Natural killer cell treated with Interleukin-12 subunit alpha and Interleukin-12 subunit beta and Interleukin-15 and Interleukin-18, amount 100 ng/mL, for 72 hours (primary cell): ENCODE measurements around the gene CDKN3. TPM values are rescaled to one million over a fixed set of nuclear protein-coding genes. Genes with fewer than 3 reads are reported as not detected.
A peak's percentile ranks its signal among the peaks of the same experiment; 100 is the strongest.
"Not testable (repeated sequence)": the region's sequence is repeated elsewhere in the genome, so short reads cannot be mapped to it uniquely, and the experiment has no call there.

Experiments
- ATAC-seq, 2 donors: fragments of 150-1000 bp; cut with Tn5 transposase in 1 of 2; sonication (Bioruptor Pico), chemical (Tn5 transposase) in 1 of 2; 2 replicates each; pipeline ENCODE4 v1.10.0; 2021
- DNase-seq: peaks from one replicate; pipeline ENCODE4 v3.0.0; 2022; ENCODE audit warnings: low spot score
- H3K27ac Mint-ChIP-seq, 2 donors: 1 replicate in 1 of 2; 2 replicates in 1 of 2; pipeline ENCODE4 v1.8.0; 2022; ENCODE audit warnings: mixed read lengths in 2 of 2, mild to moderate bottlenecking in 1 of 2, moderate library complexity in 1 of 2
- H3K27me3 Mint-ChIP-seq, 2 donors: 1 replicate in 1 of 2; 2 replicates in 1 of 2; pipeline ENCODE4 v1.8.0; 2022; ENCODE audit warnings: mixed read lengths in 2 of 2
- H3K36me3 Mint-ChIP-seq: one replicate; pipeline ENCODE4 v1.8.0; 2022; ENCODE audit warnings: mixed read lengths
- H3K4me1 Mint-ChIP-seq, 2 donors: 1 replicate in 1 of 2; 2 replicates in 1 of 2; pipeline ENCODE4 v1.8.0; 2022; ENCODE audit warnings: low read depth in 2 of 2, mixed read lengths in 2 of 2, mild to moderate bottlenecking in 1 of 2
- H3K4me3 Mint-ChIP-seq: one replicate; pipeline ENCODE4 v1.8.0; 2022; ENCODE audit warnings: mixed read lengths
- H3K9me3 Mint-ChIP-seq: 2 replicates; pipeline ENCODE4 v1.8.0; 2022; ENCODE audit warnings: mixed read lengths
- total RNA-seq, 2 donors: library from RNA; stranded (reverse); gene quantifications; one replicate each; pipeline ENCODE4 v1.2.3, GENCODE V29; 2022

The CDKN3 gene
- total RNA-seq, 2 donors from 2014 or later: 31.1 to 38.4 TPM

- no peak for DNase-seq
- no peak overlapping the region for H3K27ac Mint-ChIP-seq
- H3K4me3 Mint-ChIP-seq: no peak overlapping the region
- ATAC-seq: no peak
- H3K27me3 Mint-ChIP-seq: no peaks in the 10 kb centered on the region
- H3K9me3 Mint-ChIP-seq: no peaks in the 10 kb centered on the region
- peaks cover 10% of the 10 kb centered on the region for H3K36me3 Mint-ChIP-seq
- H3K4me1 Mint-ChIP-seq: peaks cover 0 to 5% of the 10 kb centered on the region in 2 donors
Measured at GRCh38 chr14:54420478-54421142, 23.8 kb downstream of the CDKN3 start.

GRCh38 chr14:54423991-54424390 is 27.2 kb downstream of the CDKN3 start:
- H3K36me3 Mint-ChIP-seq: peaks cover 22% of the 10 kb centered on the region
- DNase-seq (no peak), ATAC-seq (no peak)
- peaks cover 0 to 5% of the 10 kb centered on the region in 2 donors for H3K4me1 Mint-ChIP-seq
- no peak overlapping the region for H3K27ac Mint-ChIP-seq
- no peaks in the 10 kb centered on the region for H3K9me3 Mint-ChIP-seq
- H3K27me3 Mint-ChIP-seq: no peaks in the 10 kb centered on the region
- no peak overlapping the region for H3K4me3 Mint-ChIP-seq

- Mint-ChIP-seq H3K9me3 (no peaks in the 10 kb centered on the region), H3K4me3 (no peak overlapping the region), H3K36me3 (peaks cover 22% of the 10 kb centered on the region), H3K27me3 (no peaks in the 10 kb centered on the region), H3K27ac (no peak overlapping the region), H3K4me1 (peaks cover 0 to 5% of the 10 kb centered on the region in 2 donors)
- DNase-seq (no peak), ATAC-seq (no peak)
Measured at GRCh38 chr14:54424479-54424901, 27.7 kb downstream of the CDKN3 start.

GRCh38 chr14:54425068-54425467 is 28.3 kb downstream of the CDKN3 start:
- Mint-ChIP-seq H3K9me3 (no peaks in the 10 kb centered on the region), H3K4me3 (no peak overlapping the region), H3K36me3 (peaks cover 28% of the 10 kb centered on the region), H3K27me3 (no peaks in the 10 kb centered on the region), H3K4me1 (peaks cover 0 to 5% of the 10 kb centered on the region in 2 donors), H3K27ac (no peak overlapping the region)
- no peak for ATAC-seq
- DNase-seq: no peak

- ATAC-seq: no peak
- H3K27ac Mint-ChIP-seq: no peak overlapping the region
- H3K36me3 Mint-ChIP-seq: peaks cover 30% of the 10 kb centered on the region
- peaks cover 0 to 5% of the 10 kb centered on the region in 2 donors for H3K4me1 Mint-ChIP-seq
- DNase-seq: no peak
- no peaks in the 10 kb centered on the region for H3K9me3 Mint-ChIP-seq
- no peak overlapping the region for H3K4me3 Mint-ChIP-seq
- no peaks in the 10 kb centered on the region for H3K27me3 Mint-ChIP-seq
Measured at GRCh38 chr14:54425537-54426274, 28.9 kb downstream of the CDKN3 start.

GRCh38 chr14:54427871-54428270 is 31.1 kb downstream of the CDKN3 start:
- H3K4me3 Mint-ChIP-seq: no peak overlapping the region
- no peak for DNase-seq
- peaks cover 30% of the 10 kb centered on the region for H3K36me3 Mint-ChIP-seq
- no peaks in the 10 kb centered on the region for H3K27me3 Mint-ChIP-seq
- H3K27ac Mint-ChIP-seq: no peak overlapping the region
- ATAC-seq: no peak
- H3K4me1 Mint-ChIP-seq: peaks cover 5% of the 10 kb centered on the region in 2 donors
- H3K9me3 Mint-ChIP-seq: no peaks in the 10 kb centered on the region

GRCh38 chr14:54428527-54428926 is 31.7 kb downstream of the CDKN3 start:
- Mint-ChIP-seq H3K4me1 (peaks cover 5% of the 10 kb centered on the region in 2 donors), H3K4me3 (no peak overlapping the region), H3K36me3 (peaks cover 28% of the 10 kb centered on the region), H3K9me3 (no peaks in the 10 kb centered on the region), H3K27me3 (no peaks in the 10 kb centered on the region), H3K27ac (no peak overlapping the region)
- no peak for DNase-seq
- no peak for ATAC-seq

GRCh38 chr14:54435500-54435981 is 38.7 kb downstream of the CDKN3 start:
- H3K4me1 Mint-ChIP-seq: peaks cover 40 to 48% of the 10 kb centered on the region in 2 donors
- DNase-seq (no peak), ATAC-seq (peak; percentile 87 to 96)
- H3K27ac Mint-ChIP-seq: peak overlapping the region; percentile 85 to 89
- no peaks in the 10 kb centered on the region for H3K9me3 Mint-ChIP-seq
- peak overlapping the region; percentile 78 for H3K4me3 Mint-ChIP-seq
- H3K36me3 Mint-ChIP-seq: peaks cover 19% of the 10 kb centered on the region
- H3K27me3 Mint-ChIP-seq: no peaks in the 10 kb centered on the region

- not testable (repeated sequence) for H3K27ac Mint-ChIP-seq
Measured at GRCh38 chr14:54437954-54438353, 41.1 kb downstream of the CDKN3 start.

GRCh38 chr14:54438703-54439102 is 41.9 kb downstream of the CDKN3 start:
- Mint-ChIP-seq H3K4me3 (no peak overlapping the region), H3K9me3 (no peaks in the 10 kb centered on the region), H3K27me3 (peaks cover 0 to 2% of the 10 kb centered on the region in 2 donors), H3K4me1 (peaks cover 46 to 56% of the 10 kb centered on the region in 2 donors), H3K36me3 (peaks cover 19% of the 10 kb centered on the region), H3K27ac (no peak overlapping the region)
- ATAC-seq: no peak
- DNase-seq: no peak

More at GRCh38 chr14:54437954-54438353, 41.1 kb downstream of the CDKN3 start:
- H3K4me1 Mint-ChIP-seq: peaks cover 46 to 56% of the 10 kb centered on the region in 2 donors
- ATAC-seq, H3K4me3 Mint-ChIP-seq, H3K9me3 Mint-ChIP-seq, DNase-seq, H3K27me3 Mint-ChIP-seq: not testable (repeated sequence)
- H3K36me3 Mint-ChIP-seq: peaks cover 19% of the 10 kb centered on the region

- Mint-ChIP-seq H3K4me3 (peak overlapping the region; percentile 89), H3K27ac (peak overlapping the region; percentile 85 to 86), H3K27me3 (peaks cover 0 to 7% of the 10 kb centered on the region in 2 donors), H3K4me1 (peaks cover 43 to 52% of the 10 kb centered on the region in 2 donors), H3K36me3 (peaks cover 9% of the 10 kb centered on the region), H3K9me3 (no peaks in the 10 kb centered on the region)
- DNase-seq (no peak), ATAC-seq (no peak)
Measured at GRCh38 chr14:54440037-54440436, 43.2 kb downstream of the CDKN3 start.

- Mint-ChIP-seq H3K36me3 (peaks cover 6% of the 10 kb centered on the region), H3K4me3 (peak overlapping the region; percentile 89), H3K4me1 (peaks cover 38 to 48% of the 10 kb centered on the region in 2 donors), H3K9me3 (no peaks in the 10 kb centered on the region), H3K27ac (peak overlapping the region; percentile 85 to 86), H3K27me3 (peaks cover 0 to 7% of the 10 kb centered on the region in 2 donors)
- no peak for ATAC-seq
- DNase-seq: no peak
Measured at GRCh38 chr14:54440476-54440872, 43.7 kb downstream of the CDKN3 start.

GRCh38 chr14:54440873-54441868 is 44.4 kb downstream of the CDKN3 start, which contains the start of gene CNIH1:
Gene CNIH1, minus strand, starts transcription at chr14:54441374. Its CDS starts 47 bp downstream, at chr14:54441327.
- Mint-ChIP-seq H3K4me3 (peak within 1 kb of the TSS; percentile 89), H3K9me3 (no peaks in the 10 kb centered on the region), H3K27me3 (peaks cover 7 to 10% of the 10 kb centered on the region in 2 donors), H3K27ac (peak within 1 kb of the TSS; percentile 85 to 90), H3K4me1 (peaks cover 32 to 41% of the 10 kb centered on the region in 2 donors), H3K36me3 (no peaks in the 10 kb centered on the region)
- ATAC-seq: peak; percentile 98
- peak; percentile 96 for DNase-seq
